Transverse colon (tissue), 4 donors: ENCODE data around the gene TMEM95. TPM values are rescaled to one million over a fixed set of nuclear protein-coding genes. Genes with fewer than 3 reads are reported as not detected.

Experiments used
- DNase-seq: peaks from one replicate; pipeline ENCODE4 v3.0.0-alpha.2; 2019
- H3K27ac ChIP-seq, 4 donors: fragments of 200-600 bp; sonication (generic); 2 replicates each; pipeline ENCODE4 v1.5.1; 2016 to 2018; ENCODE audit warnings: inconsistent platforms in 4 of 4
- H3K27me3 ChIP-seq: fragments of 200-600 bp; sonication (generic); 2 replicates; pipeline ENCODE4 v1.5.1; 2017; ENCODE audit warnings: inconsistent platforms
- H3K36me3 ChIP-seq, 4 donors: fragments of 200-600 bp; sonication (generic); 2 replicates each; pipeline ENCODE4 v1.5.1; 2017 to 2019; ENCODE audit warnings: inconsistent platforms in 4 of 4
- H3K4me1 ChIP-seq, 4 donors: fragments of 200-600 bp; sonication (generic); 2 replicates each; pipeline ENCODE4 v1.5.1; 2017 to 2020; ENCODE audit warnings: inconsistent platforms in 4 of 4
- H3K4me3 ChIP-seq, 4 donors: fragments of 200-600 bp; sonication (generic); 1 replicate in 1 of 4; 2 replicates in 3 of 4; pipeline versions ENCODE4 v1.5.1 to v1.6.1; 2017 to 2019; ENCODE audit warnings: inconsistent platforms in 4 of 4
- H3K9me3 ChIP-seq, 2 donors: fragments of 200-600 bp; sonication (generic); 2 replicates each; pipeline ENCODE4 v1.5.1; 2017 to 2019; ENCODE audit warnings: inconsistent platforms in 2 of 2
- EP300 ChIP-seq: sonication (generic); formaldehyde crosslinking; IDR thresholded peaks from one replicate; pipeline ENCODE4 v1.6.1; 2017; ENCODE audit warnings: antibody characterized with exemption, low read depth
- POLR2A ChIP-seq: fragments of 450-650 bp; IDR thresholded peaks from one replicate; pipeline ENCODE4 v1.6.1; 2016; ENCODE audit warnings: antibody characterized with exemption, mild to moderate bottlenecking, moderate library complexity
- POLR2AphosphoS5 ChIP-seq, 3 donors: sonication (generic); formaldehyde crosslinking; IDR thresholded peaks; one replicate each; pipeline ENCODE4 v1.6.1; 2016; ENCODE audit warnings: antibody characterized with exemption in 3 of 3
- WGBS, 2 donors: methylation state at CpG; one replicate each; pipeline ENCODE4 v1.1.5; 2018; ENCODE audit warnings: low coverage in 1 of 2; 5-methylcytosine and 5-hydroxymethylcytosine counted together
- in situ Hi-C, 4 donors: fragments of 200-750 bp; cut with MboI; loops; one replicate each; pipeline versions ENCODE4 v1.15.0 to v1.15.1; 2017; ENCODE audit warnings: low sequenced_read_pairs in 3 of 4, low pct_ligation_motif_present in 1 of 4, low pct_unique_long_range_greater_than_20kb in 1 of 4
- intact Hi-C: fragments of 100-400 bp; cut with DNase I; formaldehyde crosslinking; loops from one replicate; pipeline ENCODE4 v1.15.1; 2023; ENCODE audit warnings: low total_unique reads
- total RNA-seq, 4 donors: library from RNA; depleted of rRNA; stranded (reverse); fragments of >200 nt; gene quantifications; one replicate each; pipeline ENCODE4 v1.1.0, GENCODE V29; 2016
- TF ChIP-seq, protein P1 (sequence below), 5 experiments: fragments of 200-600 bp in 3 of 5; fragments of 450-650 bp in 2 of 5; sonication (generic) in 3 of 5; IDR thresholded peaks; 1 replicate in 2 of 5; 2 replicates in 3 of 5; pipeline ENCODE4 v1.5.1; 2016 to 2017; ENCODE audit warnings: antibody characterized with exemption in 5 of 5, inconsistent platforms in 3 of 5, mild to moderate bottlenecking in 2 of 5, moderate library complexity in 1 of 5

The TMEM95 gene
- total RNA-seq, 4 donors from 2014 or later: not detected

- Histone ChIP-seq H3K36me3 (no peaks in the 10 kb centered on the region), H3K4me3 (no peak overlapping the region), H3K4me1 (peaks cover 6 to 22% (median 22%) of the 10 kb centered on the region in 4 donors), H3K9me3 (no peaks in the 10 kb centered on the region), H3K27me3 (no peaks in the 10 kb centered on the region), H3K27ac (no peak overlapping the region)
- DNase-seq: no peak
- 92 to 100% methylated on average over 1 to 10 of the region's 10 CpGs for WGBS, 2 donors
- TF ChIP-seq POLR2A: no peak
- TF ChIP-seq EP300: no peak
- TF ChIP-seq, protein P1, sequence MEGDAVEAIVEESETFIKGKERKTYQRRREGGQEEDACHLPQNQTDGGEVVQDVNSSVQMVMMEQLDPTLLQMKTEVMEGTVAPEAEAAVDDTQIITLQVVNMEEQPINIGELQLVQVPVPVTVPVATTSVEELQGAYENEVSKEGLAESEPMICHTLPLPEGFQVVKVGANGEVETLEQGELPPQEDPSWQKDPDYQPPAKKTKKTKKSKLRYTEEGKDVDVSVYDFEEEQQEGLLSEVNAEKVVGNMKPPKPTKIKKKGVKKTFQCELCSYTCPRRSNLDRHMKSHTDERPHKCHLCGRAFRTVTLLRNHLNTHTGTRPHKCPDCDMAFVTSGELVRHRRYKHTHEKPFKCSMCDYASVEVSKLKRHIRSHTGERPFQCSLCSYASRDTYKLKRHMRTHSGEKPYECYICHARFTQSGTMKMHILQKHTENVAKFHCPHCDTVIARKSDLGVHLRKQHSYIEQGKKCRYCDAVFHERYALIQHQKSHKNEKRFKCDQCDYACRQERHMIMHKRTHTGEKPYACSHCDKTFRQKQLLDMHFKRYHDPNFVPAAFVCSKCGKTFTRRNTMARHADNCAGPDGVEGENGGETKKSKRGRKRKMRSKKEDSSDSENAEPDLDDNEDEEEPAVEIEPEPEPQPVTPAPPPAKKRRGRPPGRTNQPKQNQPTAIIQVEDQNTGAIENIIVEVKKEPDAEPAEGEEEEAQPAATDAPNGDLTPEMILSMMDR (IDR thresholded peaks at IDR 0.05): no peak
- no peak for TF ChIP-seq POLR2AphosphoS5 (IDR thresholded peaks at IDR 0.05)
- in situ Hi-C loops (no loop called here), intact Hi-C loops (no loop called here)
These were observed 27.9 kb downstream of the TMEM95 start for GRCh38 chr17:7382901-7383300.

- no peaks in the 10 kb centered on the region for H3K9me3 ChIP-seq
- intact Hi-C loops: no loop called here
- DNase-seq: no peak
- peak overlapping the region in 2 of 4 donors; percentile 31 to 40 for H3K4me3 ChIP-seq
- H3K4me1 ChIP-seq: peaks cover 6 to 22% (median 22%) of the 10 kb centered on the region in 4 donors
- no peak overlapping the region for H3K27ac ChIP-seq
- in situ Hi-C loops: no loop called here
- H3K27me3 ChIP-seq: no peaks in the 10 kb centered on the region
- TF ChIP-seq POLR2A: no peak
- no peak for TF ChIP-seq POLR2AphosphoS5 (IDR thresholded peaks at IDR 0.05)
- no peaks in the 10 kb centered on the region for H3K36me3 ChIP-seq
- 89% methylated on average over 11 of the region's 11 CpGs; no CpG with 5 or more reads in 1 of the 2 donors for WGBS, 2 donors
These were observed 28.4 kb downstream of the TMEM95 start for GRCh38 chr17:7383371-7383741.

GRCh38 chr17:7383742-7384488, 29.0 kb downstream of the TMEM95 start:
- 70% methylated on average over 55 of the region's 65 CpGs; no CpG with 5 or more reads in 1 of the 2 donors for WGBS, 2 donors
- Histone ChIP-seq H3K27me3 (no peaks in the 10 kb centered on the region), H3K36me3 (no peaks in the 10 kb centered on the region), H3K4me1 (peaks cover 6 to 22% (median 22%) of the 10 kb centered on the region in 4 donors), H3K4me3 (peak overlapping the region; percentile 1 to 40 (median 26)), H3K9me3 (no peaks in the 10 kb centered on the region), H3K27ac (peak overlapping the region; percentile 14 to 60 (median 40))
- in situ Hi-C loops: no loop called here
- intact Hi-C loops: no loop called here
- DNase-seq: peak; percentile 54
- TF ChIP-seq, protein P1 (IDR thresholded peaks at IDR 0.05): no peak
- TF ChIP-seq POLR2AphosphoS5 (IDR thresholded peaks at IDR 0.05) (peak in 1 of 3 donors; percentile 7), POLR2A (no peak)

GRCh38 chr17:7384489-7385081, 29.6 kb downstream of the TMEM95 start:
- Histone ChIP-seq H3K27ac (peak overlapping the region; percentile 14 to 60 (median 40)), H3K9me3 (no peaks in the 10 kb centered on the region), H3K36me3 (no peaks in the 10 kb centered on the region), H3K27me3 (no peaks in the 10 kb centered on the region), H3K4me3 (peak overlapping the region in 3 of 4 donors; percentile 22 to 40 (median 31)), H3K4me1 (peaks cover 6 to 22% (median 22%) of the 10 kb centered on the region in 4 donors)
- intact Hi-C loops: no loop called here
- in situ Hi-C loops: no loop called here
- DNase-seq: no peak
- WGBS, 2 donors: 75 to 100% methylated on average over 4 to 23 of the region's 23 CpGs
- TF ChIP-seq, protein P1 (IDR thresholded peaks at IDR 0.05): no peak
